ENCODE results near the gene SLIT3.

The SLIT3 gene

GRCh38 chr5:168778536-168778935, 522.4 kb downstream of the SLIT3 start:
- DNase-seq, result no peak

DNA sequence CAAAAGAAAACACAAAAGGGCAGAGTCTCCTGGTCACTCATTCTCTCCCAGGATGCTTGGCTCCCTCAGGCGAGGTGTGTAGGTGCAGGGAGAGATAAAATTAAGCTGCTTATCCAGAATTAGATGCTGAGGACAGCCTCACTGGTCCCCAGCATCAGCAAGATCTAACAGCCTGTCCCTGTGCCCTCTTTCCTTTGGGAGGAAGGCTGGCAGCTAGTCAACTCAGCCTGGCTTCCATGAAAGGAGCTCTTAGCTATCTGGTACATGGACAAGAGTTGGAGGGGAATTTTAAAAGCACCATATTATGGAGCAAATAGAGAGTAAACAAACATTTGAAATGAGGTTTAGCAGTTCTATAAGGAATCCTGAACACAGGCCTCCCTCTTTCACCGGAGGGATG, 523.3 kb downstream of the SLIT3 start:
- no peak for DNase-seq

- DNase-seq, result no peak
Measured at GRCh38 chr5:168776070-168776469, 524.9 kb downstream of the SLIT3 start.

DNA sequence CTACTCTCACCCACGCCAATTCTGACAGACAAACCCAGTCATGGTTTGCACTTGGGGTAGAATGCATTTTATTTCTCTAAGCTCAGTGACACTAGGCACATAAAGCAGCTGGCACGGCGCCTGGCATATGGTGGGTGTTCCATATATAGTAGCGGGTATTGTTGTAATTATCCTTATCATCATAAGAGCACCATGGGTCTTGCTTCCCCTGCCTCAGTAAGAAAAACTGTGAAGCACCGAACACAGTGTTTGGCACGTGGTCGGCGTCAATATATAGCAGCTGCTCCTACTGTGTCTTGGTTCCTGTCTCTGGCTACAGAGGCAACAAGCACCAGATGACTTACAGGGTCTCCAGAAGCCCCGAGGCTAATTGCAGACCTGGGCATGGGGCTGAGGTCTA, 527.7 kb downstream of the SLIT3 start:
- no peak for DNase-seq

DNA sequence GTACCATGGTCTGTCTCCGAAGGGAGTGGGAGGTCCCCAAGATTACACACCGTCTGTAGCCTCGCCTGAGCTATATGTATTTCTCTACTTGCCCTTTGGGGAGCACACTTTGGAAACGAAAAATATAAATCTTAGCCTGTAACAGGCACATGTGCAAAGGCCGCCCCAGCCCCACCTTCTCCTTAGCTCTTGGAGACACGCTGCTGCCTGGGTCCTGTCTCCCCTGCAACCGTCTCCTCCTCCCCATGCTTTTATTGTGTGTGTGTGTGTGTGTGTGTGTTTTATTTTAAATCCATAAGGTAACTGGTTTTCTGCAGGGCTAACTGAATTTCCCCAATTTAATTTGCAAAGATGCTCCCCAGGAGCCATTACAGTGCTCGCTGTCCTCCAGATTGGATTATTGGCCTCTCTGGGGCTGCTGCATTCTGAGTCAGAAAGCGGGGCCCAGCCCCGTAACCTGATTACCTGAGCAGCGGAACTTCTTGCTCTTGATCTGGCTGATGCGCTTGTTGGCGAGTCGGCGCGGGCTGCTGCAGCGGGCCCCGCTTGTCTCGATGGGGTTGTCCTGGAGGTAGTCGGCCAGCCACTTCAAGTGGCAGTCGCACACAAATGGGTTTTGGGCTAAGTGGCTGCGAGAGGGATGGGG, 528.5 kb downstream of the SLIT3 start:
- no peak for DNase-seq

DNA sequence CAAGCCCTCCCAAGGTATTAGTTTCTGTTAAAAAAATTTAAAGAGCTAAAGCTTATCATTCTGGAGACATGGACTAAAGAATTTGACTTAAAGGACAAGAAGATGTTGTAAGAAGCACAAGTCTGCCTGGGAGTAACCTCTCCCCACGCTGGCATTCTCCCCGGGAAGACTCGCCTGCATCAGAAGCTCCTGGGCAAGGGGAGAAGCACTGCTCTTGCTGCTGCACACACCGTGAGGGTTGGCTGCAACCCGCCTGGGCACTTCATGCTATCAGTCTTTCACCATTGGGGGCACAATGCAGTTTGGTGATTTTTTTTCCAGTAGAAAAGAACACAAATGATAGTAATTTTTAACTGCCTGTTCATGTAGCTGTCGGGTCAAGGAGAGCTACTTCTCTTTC, 529.3 kb downstream of the SLIT3 start:
- no peak for DNase-seq

DNA sequence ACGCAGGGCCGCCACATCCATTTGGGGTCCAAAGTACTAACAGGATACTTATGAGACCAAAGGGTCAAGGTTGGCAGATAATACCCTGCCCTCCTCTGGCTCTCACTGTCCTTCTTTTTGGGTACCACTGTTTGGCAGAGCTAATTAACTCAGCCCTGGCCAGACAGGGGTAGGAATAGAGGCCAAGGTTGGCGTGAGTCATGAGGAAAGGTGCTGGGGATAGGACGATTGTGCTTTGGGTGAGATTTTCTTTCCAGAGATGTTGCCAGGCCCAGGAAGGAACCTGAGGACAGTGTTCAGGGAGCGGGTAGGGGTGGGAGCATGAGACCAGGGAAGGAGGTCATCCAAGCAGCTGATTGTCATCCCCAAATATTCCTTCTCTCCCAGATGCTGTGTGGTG, 529.9 kb downstream of the SLIT3 start:
- no peak for DNase-seq

- DNase-seq, result no peak
Measured at GRCh38 chr5:168770036-168770498, 530.9 kb downstream of the SLIT3 start.

DNA sequence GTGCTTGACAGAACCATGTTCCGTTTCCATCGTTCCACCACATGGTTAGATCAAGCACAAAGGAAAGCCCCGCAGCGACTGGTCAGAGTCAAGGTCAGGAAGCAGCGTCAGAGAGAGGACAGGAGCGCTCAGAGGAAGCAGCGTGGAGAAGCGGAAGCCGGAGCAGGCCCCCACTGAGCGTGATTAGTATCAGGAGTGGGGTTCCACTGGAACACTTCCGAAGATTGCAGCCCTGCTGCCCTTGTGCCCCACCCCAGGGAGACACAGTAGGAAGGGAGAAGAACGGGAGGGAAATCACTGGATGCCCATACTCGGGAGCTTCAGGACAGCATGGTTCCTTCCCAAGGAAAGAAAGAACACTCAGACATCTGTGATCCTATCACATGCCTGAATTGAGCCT, 532.8 kb downstream of the SLIT3 start:
- no peak for DNase-seq

GRCh38 chr5:168766426-168766700, 534.6 kb downstream of the SLIT3 start:
- DNase-seq, result no peak

- no peak for DNase-seq
Measured at GRCh38 chr5:168765551-168766425, 535.2 kb downstream of the SLIT3 start.

- no peak for DNase-seq
Measured at GRCh38 chr5:168765086-168765550, 535.8 kb downstream of the SLIT3 start.

DNA sequence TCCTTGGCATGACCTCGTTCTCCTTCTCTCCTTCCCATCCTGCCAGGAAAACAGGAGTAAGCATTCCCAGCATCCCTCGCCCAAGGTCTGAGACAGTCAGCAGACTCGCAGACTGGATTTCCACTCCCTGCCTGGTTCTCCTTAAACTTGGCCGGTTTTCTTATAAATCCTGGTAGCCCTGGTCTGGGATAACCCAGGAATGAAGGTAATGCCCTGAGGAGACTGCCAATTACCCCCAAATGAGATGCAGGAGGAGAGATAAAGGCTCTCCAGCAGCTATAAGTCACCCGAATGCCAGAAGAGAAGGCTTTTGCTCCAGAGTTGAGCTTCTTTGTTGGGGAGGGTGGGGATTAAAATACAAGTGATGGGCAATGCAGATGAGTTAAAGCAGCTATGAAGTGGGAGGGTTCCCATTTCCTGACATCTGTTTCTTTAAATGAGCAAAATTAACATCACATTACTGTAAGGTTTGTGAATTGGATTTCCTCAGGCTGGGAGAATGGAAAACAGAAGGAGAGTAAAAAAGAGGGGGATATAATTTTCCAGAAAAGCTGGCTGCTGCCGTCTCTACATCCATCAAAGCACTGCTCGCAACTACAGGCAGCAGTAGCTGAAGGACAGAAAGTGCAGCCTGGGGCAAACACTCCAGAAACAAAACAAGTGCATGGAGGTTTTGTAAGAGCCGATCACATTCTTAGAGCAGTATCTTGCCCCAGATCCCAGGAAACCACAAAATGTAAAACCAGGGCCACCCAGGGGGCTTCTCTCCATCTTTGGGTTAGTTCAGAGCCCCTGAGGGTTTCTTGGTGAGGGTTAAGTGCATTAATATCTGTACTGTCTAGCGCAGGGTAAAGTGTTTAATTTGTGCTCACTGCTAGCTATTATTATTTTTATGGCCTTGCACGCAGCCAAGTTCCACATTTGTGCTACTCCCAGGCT, 544.2 kb downstream of the SLIT3 start:
- DNase-seq, result no peak

- no peak for DNase-seq
Measured at GRCh38 chr5:168755548-168756093, 545.3 kb downstream of the SLIT3 start.

DNA sequence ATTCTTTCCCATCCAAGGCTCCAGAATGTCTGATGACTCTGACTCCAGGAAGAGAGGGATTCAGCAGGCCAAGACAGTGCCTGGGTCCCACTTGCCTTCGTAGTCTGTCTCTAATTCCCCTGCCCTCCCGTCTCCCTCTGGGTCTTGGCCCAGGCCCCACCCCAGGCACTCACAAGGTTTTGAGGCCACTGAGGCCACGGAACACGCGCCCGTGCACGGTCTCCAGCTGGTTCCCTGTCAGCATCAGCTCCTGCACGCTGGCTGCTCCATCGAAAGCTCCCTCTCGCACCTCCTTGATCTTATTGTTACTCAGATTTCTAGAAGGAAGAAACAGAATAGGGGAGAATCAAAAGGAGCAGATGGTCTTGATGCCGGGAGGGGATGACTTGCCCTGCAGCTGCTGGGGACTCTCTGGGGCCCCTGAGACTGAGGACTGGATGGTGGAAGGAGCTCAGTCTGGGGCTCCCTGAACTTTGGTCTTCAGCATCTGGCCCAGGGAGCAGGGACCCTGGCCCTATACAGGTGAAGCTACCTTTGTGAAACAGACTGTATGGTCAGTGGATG, 547.2 kb downstream of the SLIT3 start:
- no peak for DNase-seq

DNA sequence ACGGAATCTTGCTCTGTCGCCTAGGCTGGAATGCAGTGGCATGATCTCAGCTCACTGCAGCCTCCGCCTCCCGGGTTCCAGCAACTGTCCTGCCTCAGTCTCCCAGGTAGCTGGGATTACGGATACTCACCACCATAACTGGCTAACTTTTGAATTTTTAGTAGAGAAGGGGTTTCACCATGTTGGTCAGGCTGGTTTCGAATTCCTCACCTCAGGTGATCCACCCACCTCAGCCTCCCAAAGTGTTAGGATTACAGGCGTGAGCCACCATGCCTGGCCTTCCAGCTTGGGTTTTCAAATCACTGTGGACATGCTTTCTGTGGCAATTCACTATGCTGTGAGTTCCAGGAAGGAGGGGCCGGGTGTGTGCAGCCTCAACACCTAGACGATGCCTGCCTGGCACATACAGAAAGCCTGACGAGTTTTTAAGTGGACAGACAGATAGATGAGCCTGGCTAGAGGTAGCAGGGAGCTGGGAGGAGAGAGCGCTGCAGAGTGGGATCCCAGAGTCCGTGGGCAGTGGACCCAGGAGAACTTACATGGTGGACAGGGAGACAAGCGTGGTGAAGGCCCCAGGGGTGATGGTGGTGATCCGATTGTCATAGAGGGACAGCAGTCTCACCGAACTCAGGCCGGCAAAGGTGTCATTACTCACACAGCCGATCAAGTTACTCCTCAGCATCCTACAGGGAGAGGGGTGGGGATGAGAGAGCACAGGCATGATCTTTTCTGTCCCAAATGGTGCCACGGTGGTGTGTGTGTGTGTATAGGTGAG, 548.3 kb downstream of the SLIT3 start:
- no peak for DNase-seq

- DNase-seq, result no peak
Measured at GRCh38 chr5:168752012-168752411, 548.9 kb downstream of the SLIT3 start.

- no peak for DNase-seq
Measured at GRCh38 chr5:168750926-168751325, 550.0 kb downstream of the SLIT3 start.

DNA sequence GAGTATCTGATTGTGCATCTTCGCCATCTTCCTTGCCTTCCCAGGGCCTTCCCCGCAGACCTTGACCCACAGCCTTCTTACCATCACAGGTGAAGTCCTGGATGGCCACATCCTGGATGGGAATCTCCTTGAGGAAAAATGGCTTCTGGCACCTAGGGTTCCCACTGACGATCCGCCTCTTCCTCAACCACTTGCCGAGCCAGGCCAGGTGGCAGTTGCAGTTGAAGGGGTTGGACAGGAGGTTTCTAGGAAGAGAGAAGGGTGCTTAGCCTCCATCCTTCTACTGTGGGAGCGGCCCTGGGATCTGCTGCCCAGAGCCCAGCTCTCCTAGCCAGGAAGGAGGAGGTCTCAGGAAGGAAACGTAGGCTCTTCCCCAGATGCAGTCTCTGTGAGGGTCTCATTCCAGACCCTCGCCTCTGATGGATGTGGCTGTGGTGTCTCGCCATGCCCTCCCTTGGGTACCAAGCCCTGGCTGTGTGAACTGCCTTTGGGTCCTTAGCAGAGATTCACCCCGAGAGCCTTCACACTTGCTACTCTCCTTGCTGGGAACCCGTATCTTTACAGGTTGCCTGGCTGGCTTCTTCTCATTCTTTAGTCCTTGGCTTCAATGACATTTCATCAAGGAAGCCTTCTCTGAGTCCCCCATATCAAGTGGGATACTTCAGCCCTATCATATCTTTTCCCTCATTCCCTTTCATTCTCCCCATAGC, 551.4 kb downstream of the SLIT3 start:
- DNase-seq, result no peak

DNA sequence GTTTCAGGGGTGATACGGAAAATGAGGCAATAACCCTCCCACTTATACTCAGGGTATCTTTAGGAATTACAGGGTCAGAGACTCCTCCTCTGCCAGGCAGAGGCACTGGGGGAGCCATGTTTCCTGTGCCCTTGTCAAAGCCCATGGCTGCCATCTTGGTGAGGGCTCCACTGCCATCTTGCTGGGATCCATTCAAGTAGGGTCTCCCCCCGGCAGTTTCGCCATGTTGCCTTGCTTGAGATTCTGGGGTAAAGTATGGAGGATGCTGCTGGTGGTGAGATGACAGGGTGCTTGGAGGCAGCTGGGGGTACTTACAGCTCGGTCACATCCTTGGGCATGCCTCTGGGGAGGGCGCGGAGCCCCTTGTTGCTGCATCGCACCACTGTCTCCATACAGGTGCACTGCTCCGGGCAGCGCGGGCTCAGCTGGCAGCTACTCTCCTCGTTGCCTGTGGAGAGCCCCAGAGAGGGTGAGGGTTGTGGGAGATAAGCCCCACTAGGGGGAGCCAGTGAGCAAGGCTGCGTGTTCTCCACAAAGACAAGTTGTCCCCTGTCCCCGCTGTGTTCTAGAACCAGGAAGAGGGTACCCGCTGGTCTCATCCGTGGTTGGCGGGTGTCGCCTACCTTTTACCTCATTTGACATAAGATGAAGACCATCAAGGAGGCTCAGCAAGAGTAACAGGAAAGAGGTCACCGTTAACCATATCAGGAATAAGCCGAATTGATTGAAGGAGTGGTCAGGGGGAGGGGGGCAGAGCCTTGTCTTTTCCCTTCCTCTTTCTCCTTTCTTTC, 552.8 kb downstream of the SLIT3 start:
- DNase-seq, result no peak
